Right renal pelvis (tissue), 4 donors: ENCODE measurements around the gene NFIX. TPM values are rescaled to one million over a fixed set of nuclear protein-coding genes. Genes with fewer than 3 reads are reported as not detected.

Source experiments
- DNase-seq, 4 donors: peaks; one replicate each; pipeline ENCODE4 v3.0.0-alpha.2; 2013; ENCODE audit warnings: low read depth in 4 of 4, low spot score in 3 of 4, missing footprints in 1 of 4
- polyA plus RNA-seq, 4 donors: library from polyadenylated mRNA; unstranded; fragments of 120-200 nt; gene quantifications; one replicate each; pipeline ENCODE4 v1.2.1, GENCODE V29; 2013; ENCODE audit not compliant: insufficient read length in 4 of 4

NFIX gene
- polyA plus RNA-seq, 4 donors = 18.4 to 24.8 (median 19.4) TPM

DNA sequence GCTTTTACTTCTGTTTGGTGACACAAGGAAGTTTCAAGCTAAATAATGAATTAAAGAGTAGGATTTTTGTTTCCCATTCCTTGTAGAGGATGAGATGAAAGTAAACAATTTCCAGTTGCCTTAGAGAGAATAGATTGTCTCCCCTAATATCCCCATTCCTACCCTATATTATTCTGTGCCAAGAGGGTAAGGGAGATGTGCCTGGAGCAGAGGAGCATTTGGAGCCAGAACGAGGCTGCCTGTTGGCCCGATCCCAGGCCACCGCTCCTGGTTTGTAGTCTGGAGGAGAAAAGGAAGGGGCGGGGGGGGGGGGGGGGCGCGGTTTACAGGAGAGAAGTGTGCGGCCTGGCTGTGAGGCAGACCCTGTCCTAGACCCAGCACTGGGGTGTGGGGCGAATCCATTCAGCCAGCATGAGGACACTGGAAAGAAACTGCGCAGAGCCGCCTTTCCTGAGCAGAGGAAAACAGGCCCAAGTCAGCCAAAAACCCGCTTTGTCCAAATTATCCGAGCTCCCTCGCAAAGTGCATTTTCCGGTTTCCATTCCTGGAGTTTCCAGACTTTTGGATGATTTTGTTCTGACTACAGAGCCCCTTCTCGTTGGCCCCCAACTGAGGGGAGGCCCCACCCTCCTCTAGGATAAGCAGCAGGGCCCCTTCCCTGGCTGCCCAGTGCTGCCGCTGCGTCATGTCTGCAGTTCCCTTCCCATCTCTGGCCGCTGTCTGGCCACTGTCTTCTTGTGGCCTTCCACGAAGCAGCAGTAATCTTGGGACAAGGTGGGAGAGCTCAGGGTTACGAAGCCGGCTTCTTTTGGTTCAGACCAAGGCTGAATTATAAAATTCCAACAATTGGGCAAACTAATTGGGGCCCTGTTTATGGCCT lies 23.0 kb downstream of the NFIX start:
- no peak for DNase-seq

GRCh38 chr19:13019332-13019731 lies 24.1 kb downstream of the NFIX start:
- DNase-seq = no peak

DNA sequence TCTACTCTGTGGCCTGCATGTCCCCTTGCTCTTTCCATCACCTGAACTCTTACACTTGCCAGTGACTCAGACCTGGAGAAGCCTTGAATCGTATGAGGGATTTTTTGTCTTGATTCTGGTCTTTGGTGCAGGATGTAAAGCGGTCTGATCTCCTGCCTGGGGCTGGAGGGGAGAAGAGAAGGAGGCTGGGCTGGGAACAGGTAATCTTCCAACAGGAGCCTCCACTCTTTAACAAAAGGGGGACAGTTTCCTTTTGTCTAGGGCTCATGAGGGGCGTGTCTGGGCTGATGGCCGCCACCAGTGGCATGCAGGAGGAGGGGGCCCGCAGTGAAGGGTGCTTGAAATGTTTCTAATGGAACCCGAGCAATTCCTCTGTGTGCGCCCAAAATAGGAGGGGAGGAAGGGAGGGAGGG lies 24.7 kb downstream of the NFIX start:
- no peak for DNase-seq

DNA sequence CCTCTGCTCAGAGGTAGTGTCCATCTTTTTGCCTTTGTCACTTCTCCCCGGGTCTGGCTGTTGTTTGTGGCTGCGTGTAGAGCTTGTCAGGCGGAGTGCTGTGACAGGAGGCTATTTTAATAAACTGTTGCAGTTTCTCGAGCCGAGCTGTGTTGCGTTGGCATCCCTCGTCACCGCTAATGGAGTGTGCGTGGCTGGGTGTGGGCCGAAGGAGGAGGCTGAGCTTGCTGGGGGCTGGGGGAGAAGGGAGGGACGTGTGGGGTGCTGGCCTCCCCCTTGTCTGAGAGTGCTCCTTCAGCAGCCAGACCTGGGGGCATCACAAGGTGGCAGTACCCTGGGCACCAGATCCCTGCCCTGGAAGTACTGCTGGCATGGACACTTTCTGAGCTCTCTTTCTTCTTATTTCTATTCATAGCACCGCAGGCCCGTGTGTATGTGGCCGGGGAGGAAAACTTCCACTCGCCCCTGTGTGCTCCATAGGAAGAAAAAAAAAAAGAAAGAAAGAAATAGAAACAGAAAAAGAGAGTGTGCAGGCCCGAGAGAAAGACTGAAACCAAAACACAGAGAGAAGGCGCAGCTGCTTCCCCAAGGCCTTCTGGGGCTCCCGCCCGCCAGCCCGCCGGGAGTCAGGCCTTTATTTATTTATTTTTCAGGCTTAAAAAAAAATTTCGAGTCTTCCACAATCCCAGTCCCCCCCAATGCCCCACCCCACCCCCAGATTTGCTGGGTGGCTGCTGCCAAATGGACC lies 27.0 kb downstream of the NFIX start:
- DNase-seq = no peak

GRCh38 chr19:13022859-13023636 lies 27.8 kb downstream of the NFIX start:
- peak in 3 of 4 donors; percentile 64 to 73 (median 68) for DNase-seq

- DNase-seq = no peak
Measured at GRCh38 chr19:13023656-13024055, 28.4 kb downstream of the NFIX start.

- DNase-seq = no peak
Measured at GRCh38 chr19:13024126-13024950, 29.1 kb downstream of the NFIX start.

GRCh38 chr19:13024951-13025697 lies 29.8 kb downstream of the NFIX start:
- no peak for DNase-seq

DNA sequence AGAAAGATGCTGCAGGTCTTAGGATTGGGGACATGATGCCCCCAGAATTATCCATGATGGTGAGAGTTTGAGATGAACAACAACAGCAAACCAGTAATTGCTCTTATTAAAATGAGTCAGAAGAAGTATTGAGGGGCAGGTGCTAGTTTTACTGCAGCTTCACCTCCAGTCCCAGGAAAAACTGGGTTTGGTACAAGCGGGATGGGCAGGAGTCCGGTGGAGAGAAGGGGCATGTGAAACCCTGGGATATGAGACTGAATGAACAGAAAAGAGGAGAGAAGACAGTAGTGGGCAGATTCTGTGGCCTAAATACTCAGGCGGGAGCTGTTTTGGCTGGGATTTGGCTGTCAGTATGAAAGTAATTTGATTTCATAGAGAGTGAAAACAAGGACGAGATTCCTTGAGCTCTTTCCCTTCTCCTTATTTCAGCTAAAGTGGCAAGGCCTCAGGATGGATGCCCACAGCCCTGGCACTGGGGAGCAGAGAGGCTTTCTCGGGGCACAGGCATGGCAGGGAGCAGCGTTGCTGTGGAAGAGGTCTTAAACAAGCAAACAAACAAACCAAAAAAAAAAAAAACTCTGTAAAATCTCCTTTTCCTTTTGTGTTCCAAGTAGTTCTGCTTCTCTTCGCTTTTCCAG lies 30.7 kb downstream of the NFIX start:
- no peak for DNase-seq

- DNase-seq = no peak
Measured at GRCh38 chr19:13026462-13027370, 31.4 kb downstream of the NFIX start.

GRCh38 chr19:13027557-13027956 lies 32.3 kb downstream of the NFIX start:
- no peak for DNase-seq

DNA sequence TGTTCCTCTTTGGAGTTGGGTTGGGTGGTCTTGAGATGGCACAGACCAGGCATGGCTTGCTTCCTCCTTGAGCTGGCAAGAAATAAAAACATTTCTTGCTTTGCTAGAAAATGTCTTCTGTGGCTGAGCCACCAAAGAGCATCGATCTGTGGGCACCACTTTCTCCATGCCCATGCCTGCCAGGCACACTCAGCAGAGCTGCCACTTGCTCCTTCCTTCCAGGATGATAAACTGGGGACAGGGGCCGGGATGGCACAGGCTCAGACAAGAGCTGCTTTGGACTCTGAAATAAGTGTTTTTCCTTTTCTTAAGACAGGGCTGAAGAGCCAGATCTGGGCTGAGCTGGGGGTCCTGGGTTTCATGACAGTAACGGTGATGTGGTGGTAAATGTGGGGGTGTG lies 32.8 kb downstream of the NFIX start:
- no peak for DNase-seq

DNA sequence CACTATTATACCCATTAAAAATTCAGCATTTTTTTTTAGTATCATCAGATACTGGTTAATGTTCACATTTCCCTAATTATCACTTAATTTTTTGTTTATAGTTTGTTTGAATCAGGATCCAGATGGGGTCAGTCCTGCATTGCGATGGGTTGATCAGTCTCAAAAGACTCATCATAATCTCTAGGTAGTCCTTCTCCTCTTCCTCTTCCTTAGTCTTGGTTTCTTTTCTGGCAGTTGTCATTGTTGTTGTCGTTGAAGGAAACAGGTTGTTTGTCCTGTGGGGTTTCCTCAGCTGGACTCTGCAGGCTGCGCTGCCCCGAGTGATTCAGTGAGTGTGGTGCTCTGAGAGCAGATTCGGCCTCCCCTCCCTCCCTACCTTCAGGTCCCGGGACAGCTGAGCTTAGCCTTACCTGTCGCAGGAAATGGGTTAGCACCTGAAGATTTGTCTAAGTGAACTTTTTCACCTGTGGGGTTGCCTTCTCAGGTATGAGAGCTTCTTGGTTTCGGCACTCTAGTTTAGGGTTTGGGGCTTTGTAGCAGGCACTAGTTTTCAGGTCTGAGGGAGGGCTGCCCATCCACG lies 34.1 kb downstream of the NFIX start:
- no peak for DNase-seq

- no peak for DNase-seq
Measured at GRCh38 chr19:13029893-13030292, 34.6 kb downstream of the NFIX start.

GRCh38 chr19:13031917-13032623 lies 36.8 kb downstream of the NFIX start:
- DNase-seq = no peak

GRCh38 chr19:13032837-13033236 lies 37.6 kb downstream of the NFIX start:
- DNase-seq = no peak

DNA sequence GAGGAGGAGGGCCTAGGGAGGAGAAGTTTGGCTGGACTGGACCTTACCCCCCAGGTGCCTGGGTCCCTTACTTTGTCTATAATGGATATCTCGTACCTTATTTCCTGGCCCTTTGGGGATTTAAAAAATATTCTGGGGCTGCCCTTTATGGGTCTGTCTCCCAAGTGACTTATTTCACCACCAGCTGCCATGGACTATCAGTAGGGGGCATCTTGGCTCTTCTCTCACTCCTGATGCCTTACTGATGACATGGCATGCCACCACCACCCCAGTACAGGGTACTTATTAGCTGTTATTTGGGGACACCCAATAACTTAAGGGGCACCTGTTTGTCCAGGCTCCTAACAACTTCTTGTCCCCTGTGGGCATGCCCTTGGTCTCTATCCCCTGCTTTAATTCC lies 38.0 kb downstream of the NFIX start:
- DNase-seq = no peak
